DND-41 (cell line): ENCODE results near the gene CDK17.

ENCODE experiments used
- ATAC-seq: fragments of 200-7000 bp; cut with Tn5 transposase; 3 replicates; pipeline ENCODE4 v1.9.1; 2021; ENCODE audit warnings: low read depth; ENCODE audit not compliant: insufficient read depth
- DNase-seq: peaks from one replicate; pipeline ENCODE4 v3.0.0-alpha.2; 2020
- H2AFZ ChIP-seq: 2 replicates; pipeline ENCODE4 v1.6.0; 2012; ENCODE audit warnings: low read depth, low read length
- H3K27ac ChIP-seq: 2 replicates; pipeline ENCODE4 v1.5.1; 2012; ENCODE audit warnings: low read length, inconsistent platforms
- H3K27me3 ChIP-seq: fragments of 200-600 bp; sonication (generic); 2 replicates; pipeline ENCODE4 v1.6.0; 2012; ENCODE audit warnings: low read length, mild to moderate bottlenecking, inconsistent platforms; ENCODE audit not compliant: insufficient read depth, poor library complexity
- H3K36me3 ChIP-seq: 2 replicates; pipeline ENCODE4 v1.5.1; 2012; ENCODE audit warnings: low read length, inconsistent platforms; ENCODE audit not compliant: insufficient read depth
- H3K4me1 ChIP-seq: 2 replicates; pipeline ENCODE4 v1.5.1; 2012; ENCODE audit warnings: mild to moderate bottlenecking, low read length; ENCODE audit not compliant: insufficient read depth
- H3K4me2 ChIP-seq: 2 replicates; pipeline ENCODE4 v1.6.0; 2012; ENCODE audit warnings: mild to moderate bottlenecking, moderate library complexity, low read length, inconsistent platforms; ENCODE audit not compliant: insufficient read depth
- H3K4me3 ChIP-seq, 2 experiments: fragments of 200-600 bp in 1 of 2; shearing (Covaris generic) in 1 of 2; 2 replicates each; pipeline ENCODE4 v1.5.1; 2012 to 2016; ENCODE audit warnings: inconsistent platforms in 2 of 2, low read length in 2 of 2, mild to moderate bottlenecking in 2 of 2, low read depth in 1 of 2, moderate library complexity in 1 of 2
- H3K79me2 ChIP-seq: 2 replicates; pipeline ENCODE4 v1.6.0; 2012; ENCODE audit warnings: low read length, inconsistent platforms; ENCODE audit not compliant: insufficient read depth
- H3K9ac ChIP-seq: 2 replicates; pipeline ENCODE4 v1.6.0; 2012; ENCODE audit warnings: low read depth, mild to moderate bottlenecking, inconsistent platforms, low read length, moderate library complexity
- H3K9me3 ChIP-seq: 2 replicates; pipeline ENCODE4 v1.5.1; 2012; ENCODE audit warnings: low read length, moderate library complexity, mild to moderate bottlenecking, inconsistent platforms; ENCODE audit not compliant: insufficient read depth, severe bottlenecking
- H4K20me1 ChIP-seq: 2 replicates; pipeline ENCODE4 v1.6.0; 2012; ENCODE audit warnings: low read length; ENCODE audit not compliant: insufficient read depth
- EZH2 ChIP-seq: IDR thresholded peaks from 3 replicates; pipeline ENCODE4 v1.6.1; 2012; ENCODE audit warnings: borderline replicate concordance, low read depth, mild to moderate bottlenecking, moderate library complexity, low read length, inconsistent platforms; ENCODE audit not compliant: severe bottlenecking
- TF ChIP-seq, protein P1 (sequence below): IDR thresholded peaks from 2 replicates; pipeline ENCODE4 v1.5.1; 2012; ENCODE audit warnings: borderline replicate concordance, low read length, moderate library complexity, mild to moderate bottlenecking; ENCODE audit not compliant: poor library complexity, severe bottlenecking; ENCODE audit errors: extremely low read depth

Gene CDK17

DNA sequence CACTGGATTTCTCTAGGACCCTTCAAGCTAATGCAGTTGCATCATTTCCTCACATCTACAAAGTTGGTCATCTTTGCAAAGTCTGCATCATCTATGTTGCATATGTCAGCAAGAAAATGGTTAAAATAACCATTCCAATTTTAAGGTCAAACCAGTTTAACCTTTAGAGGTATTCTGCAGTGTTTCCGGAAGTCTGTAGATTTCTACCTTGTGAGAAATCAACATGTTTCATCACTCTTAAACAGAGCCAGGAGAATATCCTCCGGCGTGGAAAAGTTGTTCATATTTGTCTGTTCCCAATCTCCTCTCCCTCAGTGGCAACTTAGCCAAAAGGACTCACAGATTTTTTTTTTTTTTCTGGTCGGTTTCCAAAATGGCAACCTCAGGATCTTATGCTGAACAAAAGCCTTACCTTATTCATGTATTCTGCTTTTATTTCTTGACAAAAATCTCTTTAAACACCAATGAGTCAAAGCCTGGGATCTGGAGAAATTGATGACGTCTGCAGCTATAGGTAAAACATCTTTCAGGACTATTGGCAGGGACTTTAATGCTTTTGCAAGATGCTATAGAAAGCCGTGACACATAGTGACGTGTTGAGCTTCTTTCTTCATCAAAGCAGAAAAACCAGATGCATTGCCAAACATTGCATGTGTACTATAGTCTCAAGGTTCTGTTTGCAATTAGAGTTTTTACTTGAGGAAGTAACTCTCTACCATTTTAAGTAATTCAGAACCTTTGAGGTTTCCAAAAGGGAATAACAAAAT, 16.0 kb upstream of the CDK17 start:
- TF ChIP-seq, protein P1, sequence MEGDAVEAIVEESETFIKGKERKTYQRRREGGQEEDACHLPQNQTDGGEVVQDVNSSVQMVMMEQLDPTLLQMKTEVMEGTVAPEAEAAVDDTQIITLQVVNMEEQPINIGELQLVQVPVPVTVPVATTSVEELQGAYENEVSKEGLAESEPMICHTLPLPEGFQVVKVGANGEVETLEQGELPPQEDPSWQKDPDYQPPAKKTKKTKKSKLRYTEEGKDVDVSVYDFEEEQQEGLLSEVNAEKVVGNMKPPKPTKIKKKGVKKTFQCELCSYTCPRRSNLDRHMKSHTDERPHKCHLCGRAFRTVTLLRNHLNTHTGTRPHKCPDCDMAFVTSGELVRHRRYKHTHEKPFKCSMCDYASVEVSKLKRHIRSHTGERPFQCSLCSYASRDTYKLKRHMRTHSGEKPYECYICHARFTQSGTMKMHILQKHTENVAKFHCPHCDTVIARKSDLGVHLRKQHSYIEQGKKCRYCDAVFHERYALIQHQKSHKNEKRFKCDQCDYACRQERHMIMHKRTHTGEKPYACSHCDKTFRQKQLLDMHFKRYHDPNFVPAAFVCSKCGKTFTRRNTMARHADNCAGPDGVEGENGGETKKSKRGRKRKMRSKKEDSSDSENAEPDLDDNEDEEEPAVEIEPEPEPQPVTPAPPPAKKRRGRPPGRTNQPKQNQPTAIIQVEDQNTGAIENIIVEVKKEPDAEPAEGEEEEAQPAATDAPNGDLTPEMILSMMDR = no peak
- TF ChIP-seq EZH2 = no peak
- H3K9ac ChIP-seq = no peak overlapping the region
- H3K36me3 ChIP-seq = no peaks in the 10 kb centered on the region
- no peak for ATAC-seq
- no peaks in the 10 kb centered on the region for H3K79me2 ChIP-seq
- no peak overlapping the region for H2AFZ ChIP-seq
- H3K4me2 ChIP-seq = no peak overlapping the region
- no peak for DNase-seq
- H3K9me3 ChIP-seq = no peaks in the 10 kb centered on the region
- H3K27me3 ChIP-seq = no peaks in the 10 kb centered on the region
- H4K20me1 ChIP-seq = no peaks in the 10 kb centered on the region
- peaks cover 5% of the 10 kb centered on the region; the same call in 1 of the 2 replicates for H3K4me1 ChIP-seq
- no peak overlapping the region for H3K4me3 ChIP-seq
- H3K27ac ChIP-seq = no peak overlapping the region

DNA sequence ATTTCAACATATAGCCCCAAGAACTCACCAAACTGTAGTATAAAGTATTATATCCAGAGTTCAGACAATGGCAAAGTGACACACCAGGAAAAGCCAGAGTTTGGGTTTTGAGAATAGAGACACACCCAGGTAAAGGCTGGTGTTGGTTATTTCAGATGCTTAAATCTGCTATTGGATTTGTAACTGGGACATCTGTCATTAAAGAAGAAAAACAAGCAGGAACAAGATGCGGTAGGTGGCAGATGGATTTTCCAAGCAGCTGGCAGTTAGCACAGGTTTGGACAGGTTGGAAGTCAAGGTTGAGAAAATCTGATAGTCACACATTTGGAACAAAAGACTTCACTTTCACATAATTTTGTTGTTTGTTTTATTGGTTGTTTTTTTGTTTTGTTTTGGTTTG, 14.4 kb upstream of the CDK17 start:
- Histone ChIP-seq H3K9me3 (no peaks in the 10 kb centered on the region), H3K4me1 (no peaks in the 10 kb centered on the region)
- ATAC-seq = no peak

DNA sequence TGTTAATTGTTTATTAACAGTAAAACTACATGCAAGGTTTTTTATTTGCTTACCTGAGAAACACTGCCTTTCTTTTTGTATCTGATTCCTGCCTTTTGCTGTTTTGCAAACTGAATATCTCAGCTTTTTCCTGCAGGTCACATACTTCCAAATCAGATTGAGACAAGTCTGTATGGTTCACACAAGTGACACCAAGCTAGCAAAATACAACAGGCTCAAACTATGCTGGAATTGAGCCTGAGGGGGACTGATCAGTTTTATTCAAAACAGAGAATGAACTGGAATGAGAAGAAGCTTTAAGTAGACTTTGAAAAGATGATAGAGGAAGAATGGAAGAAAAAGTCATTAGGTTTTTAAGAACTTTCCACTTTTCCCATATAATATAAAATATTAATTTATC, 12.2 kb upstream of the CDK17 start:
- ATAC-seq (no peak), DNase-seq (no peak)
- no peaks in the 10 kb centered on the region for H3K27me3 ChIP-seq
- H3K4me1 ChIP-seq = no peaks in the 10 kb centered on the region
- H4K20me1 ChIP-seq = no peaks in the 10 kb centered on the region
- no peaks in the 10 kb centered on the region for H3K9me3 ChIP-seq
- no peak overlapping the region for H3K27ac ChIP-seq
- H3K36me3 ChIP-seq = no peaks in the 10 kb centered on the region
- TF ChIP-seq, protein P1 = no peak
- no peak for TF ChIP-seq EZH2
- H3K4me3 ChIP-seq = no peak overlapping the region
- no peak overlapping the region for H3K4me2 ChIP-seq
- no peak overlapping the region for H2AFZ ChIP-seq
- no peak overlapping the region for H3K9ac ChIP-seq
- no peaks in the 10 kb centered on the region for H3K79me2 ChIP-seq

More for the DNA sequence above, 14.4 kb upstream of the CDK17 start:
- H3K79me2 ChIP-seq = no peaks in the 10 kb centered on the region
- no peaks in the 10 kb centered on the region for H3K27me3 ChIP-seq
- no peak overlapping the region for H3K4me2 ChIP-seq
- DNase-seq = no peak
- H2AFZ ChIP-seq = no peak overlapping the region
- H4K20me1 ChIP-seq = no peaks in the 10 kb centered on the region
- H3K27ac ChIP-seq = no peak overlapping the region
- H3K4me3 ChIP-seq = no peak overlapping the region
- H3K36me3 ChIP-seq = no peaks in the 10 kb centered on the region
- no peak for TF ChIP-seq EZH2
- TF ChIP-seq, protein P1 = no peak
- H3K9ac ChIP-seq = no peak overlapping the region
